ENCODE measurements around the gene AQP11.

The AQP11 gene

DNA sequence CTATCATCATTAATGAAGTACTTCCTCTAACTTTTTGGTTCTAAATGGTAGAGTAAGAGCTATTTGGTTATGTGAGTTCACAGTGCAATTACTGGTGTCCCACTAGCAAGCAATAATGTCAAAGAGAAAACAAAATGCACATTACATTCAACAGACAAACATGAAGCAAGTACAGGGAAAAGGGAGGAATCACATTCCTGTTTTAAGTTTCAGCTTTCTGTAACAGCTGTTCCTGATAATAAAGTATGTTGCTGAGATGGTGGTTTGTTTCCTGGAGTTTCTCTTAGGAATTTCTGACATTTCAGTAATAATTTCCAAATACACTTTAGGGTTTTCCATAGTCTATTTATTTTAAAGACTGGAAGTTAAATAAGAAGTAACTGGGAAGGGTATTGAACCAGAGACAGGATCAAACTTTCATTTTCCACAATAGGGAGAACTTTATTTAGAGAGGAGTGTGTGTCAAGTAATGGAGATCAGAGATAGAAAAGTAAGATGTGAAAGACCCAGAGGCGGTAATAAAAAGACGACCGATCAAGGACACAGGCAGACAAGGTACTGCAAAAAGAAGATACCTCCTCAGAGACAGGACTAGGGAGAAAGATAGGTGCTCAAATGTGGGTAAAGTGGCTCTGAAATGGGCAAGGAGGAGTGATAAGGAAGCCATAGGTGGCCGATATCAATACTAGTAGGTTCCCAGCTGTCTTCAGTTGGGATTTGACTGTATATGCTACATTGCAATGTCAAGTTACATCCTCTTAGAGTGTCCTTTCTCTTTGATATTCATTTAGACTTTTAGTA, 68.7 kb downstream of the AQP11 start:
- DNase-seq (ENCODE audit: low spot score): no peak
